LNCAP (cell line): ENCODE data around the gene EEPD1.

Experiments
- TF ChIP-seq, protein P1 (sequence below): fragments of 450-650 bp; IDR thresholded peaks from 2 replicates; pipeline ENCODE4 v1.5.1; 2017; ENCODE audit warnings: mild to moderate bottlenecking

Gene EEPD1

GRCh38 chr7:36185092-36185491, 32.0 kb downstream of the EEPD1 start:
- TF ChIP-seq, protein P1, sequence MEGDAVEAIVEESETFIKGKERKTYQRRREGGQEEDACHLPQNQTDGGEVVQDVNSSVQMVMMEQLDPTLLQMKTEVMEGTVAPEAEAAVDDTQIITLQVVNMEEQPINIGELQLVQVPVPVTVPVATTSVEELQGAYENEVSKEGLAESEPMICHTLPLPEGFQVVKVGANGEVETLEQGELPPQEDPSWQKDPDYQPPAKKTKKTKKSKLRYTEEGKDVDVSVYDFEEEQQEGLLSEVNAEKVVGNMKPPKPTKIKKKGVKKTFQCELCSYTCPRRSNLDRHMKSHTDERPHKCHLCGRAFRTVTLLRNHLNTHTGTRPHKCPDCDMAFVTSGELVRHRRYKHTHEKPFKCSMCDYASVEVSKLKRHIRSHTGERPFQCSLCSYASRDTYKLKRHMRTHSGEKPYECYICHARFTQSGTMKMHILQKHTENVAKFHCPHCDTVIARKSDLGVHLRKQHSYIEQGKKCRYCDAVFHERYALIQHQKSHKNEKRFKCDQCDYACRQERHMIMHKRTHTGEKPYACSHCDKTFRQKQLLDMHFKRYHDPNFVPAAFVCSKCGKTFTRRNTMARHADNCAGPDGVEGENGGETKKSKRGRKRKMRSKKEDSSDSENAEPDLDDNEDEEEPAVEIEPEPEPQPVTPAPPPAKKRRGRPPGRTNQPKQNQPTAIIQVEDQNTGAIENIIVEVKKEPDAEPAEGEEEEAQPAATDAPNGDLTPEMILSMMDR, result no peak

DNA sequence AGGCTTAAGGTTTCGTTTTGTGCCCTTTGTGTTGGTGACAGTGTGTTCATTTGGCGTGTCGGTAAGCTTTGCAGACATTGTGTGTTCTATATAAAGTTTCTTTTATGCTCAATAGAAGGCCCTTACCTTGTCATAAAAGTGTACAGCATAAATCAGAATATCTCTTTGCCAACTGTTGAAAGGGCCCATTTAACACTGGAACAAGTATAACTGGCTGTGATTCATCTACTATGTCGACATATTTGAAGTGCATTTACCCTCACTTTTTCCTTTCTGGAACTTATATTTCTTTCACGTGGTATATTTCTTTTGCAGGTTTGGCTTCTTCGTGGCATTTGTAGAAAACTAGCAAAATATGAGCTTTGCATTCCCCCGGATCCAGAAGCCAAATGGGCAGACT, 32.7 kb downstream of the EEPD1 start:
- TF ChIP-seq, protein P1, result no peak

DNA sequence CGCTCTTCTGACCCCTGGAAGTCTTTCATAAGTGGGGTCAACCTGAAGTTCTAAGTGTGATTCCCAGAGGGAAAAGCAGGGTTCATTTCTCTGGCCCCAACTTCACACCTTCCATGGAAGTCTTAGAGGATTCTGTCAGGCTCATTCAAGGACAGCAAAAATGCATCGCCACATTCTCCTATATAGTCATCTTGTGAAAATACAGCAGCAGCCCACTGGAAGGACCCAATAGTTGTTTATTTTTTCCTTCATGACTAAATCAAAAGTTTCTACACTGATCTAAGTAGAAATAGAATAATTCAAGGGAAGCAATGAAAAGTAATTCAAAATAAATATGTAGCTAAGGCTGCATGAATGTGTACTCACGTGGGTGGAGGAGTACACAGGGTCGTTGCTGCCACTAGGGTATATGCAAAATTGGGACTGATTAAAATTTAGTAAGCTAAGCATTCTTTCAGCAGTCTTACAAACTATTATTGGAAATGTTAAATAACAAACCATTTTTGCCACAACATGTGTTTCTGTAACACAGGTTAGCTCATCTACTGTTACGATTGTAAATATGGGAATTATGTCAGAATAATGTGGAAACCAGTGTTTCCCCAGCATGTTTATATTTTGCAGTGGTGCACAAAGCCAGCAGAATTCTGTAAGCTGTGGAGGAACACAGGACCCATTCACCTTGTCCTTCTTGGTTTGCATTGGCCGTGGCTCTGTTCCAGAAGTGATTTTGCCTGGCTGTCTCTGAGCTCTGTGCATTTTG, 33.5 kb downstream of the EEPD1 start:
- TF ChIP-seq, protein P1, result no peak

DNA sequence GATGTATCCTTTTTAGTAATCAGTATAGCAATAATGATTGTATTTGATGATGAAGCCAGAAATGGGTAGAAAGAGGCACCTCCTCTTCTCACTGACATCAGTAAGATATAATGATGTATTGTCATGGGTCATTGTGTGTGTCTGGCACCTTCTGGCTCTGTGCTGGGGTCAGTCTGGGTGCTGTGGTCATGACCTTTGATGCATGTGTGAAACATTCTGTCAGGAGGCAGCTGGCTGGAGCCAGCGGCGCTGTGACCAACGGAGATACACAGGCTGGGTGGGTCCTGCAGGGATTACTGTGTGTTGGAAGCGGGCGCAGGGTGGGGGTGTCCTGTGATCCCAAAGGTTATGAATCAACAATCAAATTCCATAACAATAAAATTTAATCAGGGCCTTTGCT, 35.2 kb downstream of the EEPD1 start:
- TF ChIP-seq, protein P1, result no peak

- TF ChIP-seq, protein P1, result no peak
Measured at GRCh38 chr7:36188906-36189305, 35.9 kb downstream of the EEPD1 start.

DNA sequence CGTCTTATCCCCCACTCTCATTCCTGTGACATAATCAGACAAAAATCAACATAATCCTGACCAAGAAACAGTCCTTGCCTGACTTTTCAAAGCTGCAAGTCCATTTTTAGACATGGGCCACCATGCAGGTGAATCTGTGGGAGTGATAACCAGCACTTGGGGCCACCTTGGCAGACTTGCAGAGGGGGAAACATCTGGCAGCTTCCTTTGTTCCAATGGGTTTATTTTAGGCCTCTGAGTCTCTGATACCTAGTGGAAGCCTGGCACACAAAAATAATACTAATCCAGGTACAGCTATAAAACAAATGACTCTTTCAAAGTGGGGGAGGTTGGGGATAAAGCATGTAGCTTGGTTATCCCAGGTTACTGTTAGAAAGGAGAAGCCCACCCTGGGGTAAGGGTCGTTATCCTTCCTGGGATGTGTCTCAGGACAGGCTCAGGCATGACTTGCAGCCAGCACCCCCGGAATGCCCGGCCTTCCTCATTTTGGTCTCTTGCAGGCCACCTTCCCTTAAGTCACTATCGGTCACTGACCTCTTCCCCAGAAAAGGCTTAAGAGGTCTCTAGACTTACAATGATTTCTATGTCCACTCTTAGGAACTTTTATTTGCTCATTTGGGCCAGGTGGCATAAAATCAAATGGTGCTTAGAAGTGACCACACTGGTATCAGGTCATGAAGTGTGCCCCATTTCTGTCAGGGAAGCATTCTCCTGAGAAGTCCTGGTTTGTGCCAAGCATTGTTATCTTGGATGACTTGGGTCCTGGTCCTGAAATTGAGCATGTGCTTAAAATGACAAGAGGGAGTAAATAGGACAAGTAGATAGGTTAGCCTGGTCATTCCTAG, 37.6 kb downstream of the EEPD1 start:
- TF ChIP-seq, protein P1, result no peak

DNA sequence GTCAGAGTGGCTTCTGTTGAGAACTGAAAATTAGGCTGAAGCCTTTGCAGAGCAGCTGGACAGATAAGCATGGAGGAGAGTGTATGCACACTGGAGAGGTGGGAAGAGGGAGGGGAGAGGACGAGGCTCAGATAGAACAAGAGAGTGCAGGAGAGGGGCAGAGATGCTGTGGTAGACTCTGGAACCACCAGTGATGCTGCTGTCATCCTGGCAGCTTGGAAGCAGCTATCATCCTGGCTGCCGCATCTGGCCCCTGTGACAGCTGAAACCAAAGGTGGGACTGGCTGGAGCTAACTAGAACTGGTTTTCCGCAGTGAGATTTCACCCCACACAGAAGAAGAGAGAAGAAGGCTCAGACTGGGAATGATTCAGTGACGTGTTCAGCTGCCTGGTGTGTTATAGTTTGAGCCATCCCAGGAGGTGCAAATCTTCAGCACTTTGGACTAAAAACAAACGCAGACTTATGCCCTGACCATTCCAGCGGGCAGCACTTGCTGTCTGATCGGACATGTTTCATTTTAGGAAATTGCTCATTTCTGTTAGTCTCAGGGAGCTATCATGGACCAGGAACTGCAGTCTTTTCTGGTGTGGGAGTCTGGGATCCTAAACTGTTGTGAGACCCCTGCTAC, 38.4 kb downstream of the EEPD1 start:
- TF ChIP-seq, protein P1, result no peak
